GM08714 (cell line): ENCODE results near the gene RFWD3.
A peak's percentile ranks its signal among the peaks of the same experiment; 100 is the strongest.
"Not testable (repeated sequence)": the region's sequence is repeated elsewhere in the genome, so short reads cannot be mapped to it uniquely, and the experiment has no call there.

Experiments
- H3K4me3 ChIP-seq: fragments of 200-500 bp; sonication (Bioruptor generic); 2 replicates; pipeline ENCODE4 v1.5.1; 2014; ENCODE audit warnings: mild to moderate bottlenecking, low read length, inconsistent platforms
- ZNF274 ChIP-seq: IDR thresholded peaks from 2 replicates; pipeline ENCODE4 v1.6.1; 2012; ENCODE audit warnings: mild to moderate bottlenecking, low read depth, low read length

RFWD3 gene

GRCh38 chr16:74680681-74681080 lies 14.0 kb upstream of the RFWD3 start:
- no peak overlapping the region for H3K4me3 ChIP-seq
- TF ChIP-seq ZNF274 = no peak

GRCh38 chr16:74679983-74680382 lies 13.3 kb upstream of the RFWD3 start:
- TF ChIP-seq ZNF274 = no peak
- H3K4me3 ChIP-seq = no peak overlapping the region

- no peak for TF ChIP-seq ZNF274
- H3K4me3 ChIP-seq = no peak overlapping the region
Measured at GRCh38 chr16:74677868-74678267, 11.2 kb upstream of the RFWD3 start.

- no peak overlapping the region for H3K4me3 ChIP-seq
- TF ChIP-seq ZNF274 = no peak
Measured at GRCh38 chr16:74673876-74674275, 7.2 kb upstream of the RFWD3 start.

GRCh38 chr16:74668877-74669276 lies 2.2 kb upstream of the RFWD3 start:
- not testable (repeated sequence) for H3K4me3 ChIP-seq

- TF ChIP-seq ZNF274 = no peak
- H3K4me3 ChIP-seq = peak overlapping the region; percentile 53
Measured at GRCh38 chr16:74667255-74667700, 601 bp upstream of the RFWD3 start.

GRCh38 chr16:74666010-74666421 lies 661 bp downstream of the RFWD3 start:
- H3K4me3 ChIP-seq = peak overlapping the region; percentile 73
- TF ChIP-seq ZNF274 = no peak

- no peak overlapping the region for H3K4me3 ChIP-seq
Measured at GRCh38 chr16:74661064-74661463, 5.6 kb downstream of the RFWD3 start.

GRCh38 chr16:74660383-74660782 lies 6.3 kb downstream of the RFWD3 start:
- no peak overlapping the region for H3K4me3 ChIP-seq
- no peak for TF ChIP-seq ZNF274

More at GRCh38 chr16:74661064-74661463, 5.6 kb downstream of the RFWD3 start:
- TF ChIP-seq ZNF274 = no peak

GRCh38 chr16:74659041-74659440 lies 7.6 kb downstream of the RFWD3 start:
- TF ChIP-seq ZNF274 = no peak
- no peak overlapping the region for H3K4me3 ChIP-seq

GRCh38 chr16:74657870-74658642 lies 8.6 kb downstream of the RFWD3 start:
- no peak for TF ChIP-seq ZNF274
- H3K4me3 ChIP-seq = no peak overlapping the region

- TF ChIP-seq ZNF274 = no peak
- no peak overlapping the region for H3K4me3 ChIP-seq
Measured at GRCh38 chr16:74654536-74655050, 12.1 kb downstream of the RFWD3 start.

GRCh38 chr16:74652883-74653282 lies 13.8 kb downstream of the RFWD3 start:
- H3K4me3 ChIP-seq = not testable (repeated sequence)

- no peak overlapping the region for H3K4me3 ChIP-seq
- no peak for TF ChIP-seq ZNF274
Measured at GRCh38 chr16:74652249-74652648, 14.4 kb downstream of the RFWD3 start.

GRCh38 chr16:74651841-74652240 lies 14.8 kb downstream of the RFWD3 start:
- no peak overlapping the region for H3K4me3 ChIP-seq
- TF ChIP-seq ZNF274 = no peak
